WTC11 (cell line): ENCODE measurements around the gene ZNF57. TPM values are rescaled to one million over a fixed set of nuclear protein-coding genes. Genes with fewer than 3 reads are reported as not detected.

Experiments
- ATAC-seq: fragments of 200-7000 bp; cut with Tn5 transposase; 2 replicates; pipeline ENCODE4 v1.10.0; 2021; ENCODE audit warnings: mild to moderate bottlenecking, moderate library complexity
- CTCF ChIA-PET: fragments of 300-600 bp; sonication (Branson Sonifier 250); formaldehyde crosslinking; loops from one replicate; lab custom pipeline; 2021; ENCODE audit warnings: antibody characterized with exemption; lab: Charles Lee
- POLR2A ChIA-PET: fragments of 350-600 bp; sonication (Branson Sonifier 250); formaldehyde crosslinking; loops from one replicate; lab custom pipeline; 2021; ENCODE audit warnings: antibody characterized with exemption; lab: Charles Lee
- DNase-seq: peaks from one replicate; pipeline ENCODE4 v3.0.0; 2021; ENCODE audit warnings: low spot score
- H3K27ac Mint-ChIP-seq: 2 replicates; pipeline ENCODE4 v1.8.0; 2021; ENCODE audit warnings: mixed read lengths
- H3K27me3 Mint-ChIP-seq: 2 replicates; pipeline ENCODE4 v1.8.0; 2021; ENCODE audit warnings: low read depth, mild to moderate bottlenecking, moderate library complexity, mixed read lengths
- H3K36me3 Mint-ChIP-seq: 2 replicates; pipeline ENCODE4 v1.8.0; 2021; ENCODE audit warnings: mixed read lengths
- H3K4me1 Mint-ChIP-seq: 2 replicates; pipeline ENCODE4 v1.8.0; 2022; ENCODE audit warnings: mixed read lengths
- H3K4me3 Mint-ChIP-seq: 2 replicates; pipeline ENCODE4 v1.8.0; 2021; ENCODE audit warnings: mild to moderate bottlenecking, moderate library complexity, mixed read lengths
- H3K9me3 Mint-ChIP-seq: 2 replicates; pipeline ENCODE4 v1.8.0; 2021; ENCODE audit warnings: mixed read lengths
- ARID4B ChIP-seq: sonication (generic); formaldehyde crosslinking; IDR thresholded peaks from 2 replicates; pipeline ENCODE4 v1.8.0; 2023; ENCODE audit warnings: missing genetic modification reagents, mild to moderate bottlenecking, borderline replicate concordance
- ATF6 ChIP-seq: sonication (generic); formaldehyde crosslinking; IDR thresholded peaks from 2 replicates; pipeline ENCODE4 v1.8.1; 2023; ENCODE audit warnings: mild to moderate bottlenecking, missing genetic modification reagents
- ELF4 ChIP-seq: sonication (generic); formaldehyde crosslinking; IDR thresholded peaks from 2 replicates; pipeline ENCODE4 v1.8.1; 2022; ENCODE audit warnings: low read depth, mild to moderate bottlenecking, moderate library complexity, missing genetic modification reagents
- GABPB1 ChIP-seq: sonication (generic); formaldehyde crosslinking; IDR thresholded peaks from 2 replicates; pipeline ENCODE4 v1.8.1; 2023; ENCODE audit warnings: mild to moderate bottlenecking, missing genetic modification reagents
- HMGA2 ChIP-seq: fragments of 250-450 bp; sonication (Bioruptor Pico); IDR thresholded peaks from 2 replicates; pipeline ENCODE4 v1.4.0; 2021; ENCODE audit warnings: mild to moderate bottlenecking, moderate library complexity
- JUN ChIP-seq: sonication (generic); formaldehyde crosslinking; IDR thresholded peaks from 2 replicates; pipeline ENCODE4 v1.8.0; 2023; ENCODE audit warnings: mild to moderate bottlenecking, missing genetic modification reagents
- PRRX2 ChIP-seq: fragments of 250-450 bp; sonication (Bioruptor Pico); IDR thresholded peaks from 2 replicates; pipeline ENCODE4 v1.8.0; 2021; ENCODE audit warnings: mild to moderate bottlenecking
- RELA ChIP-seq: sonication (generic); formaldehyde crosslinking; IDR thresholded peaks from 2 replicates; pipeline ENCODE4 v1.8.1; 2022; ENCODE audit warnings: missing genetic modification reagents, mild to moderate bottlenecking, borderline replicate concordance
- ZBTB21 ChIP-seq: sonication (generic); formaldehyde crosslinking; IDR thresholded peaks from 2 replicates; pipeline ENCODE4 v1.8.1; 2023; ENCODE audit warnings: mild to moderate bottlenecking, missing genetic modification reagents, borderline replicate concordance
- total RNA-seq: library from RNA; stranded (reverse); gene quantifications from 3 replicates; pipeline ENCODE4 v1.2.3, GENCODE V29; 2021
- TF ChIP-seq, protein P1 (sequence below): sonication (generic); formaldehyde crosslinking; IDR thresholded peaks from 2 replicates; pipeline ENCODE4 v1.8.0; 2022; ENCODE audit warnings: mild to moderate bottlenecking, missing genetic modification reagents
- TF ChIP-seq, protein P2 (sequence below): fragments of 250-450 bp; sonication (Bioruptor Pico); conservative IDR thresholded peaks from 2 replicates; pipeline ENCODE4 v1.9.0; 2021; ENCODE audit warnings: mild to moderate bottlenecking

Gene ZNF57
- total RNA-seq, 1 experiment from 2014 or later: 8.9 TPM

- TF ChIP-seq, protein P1, sequence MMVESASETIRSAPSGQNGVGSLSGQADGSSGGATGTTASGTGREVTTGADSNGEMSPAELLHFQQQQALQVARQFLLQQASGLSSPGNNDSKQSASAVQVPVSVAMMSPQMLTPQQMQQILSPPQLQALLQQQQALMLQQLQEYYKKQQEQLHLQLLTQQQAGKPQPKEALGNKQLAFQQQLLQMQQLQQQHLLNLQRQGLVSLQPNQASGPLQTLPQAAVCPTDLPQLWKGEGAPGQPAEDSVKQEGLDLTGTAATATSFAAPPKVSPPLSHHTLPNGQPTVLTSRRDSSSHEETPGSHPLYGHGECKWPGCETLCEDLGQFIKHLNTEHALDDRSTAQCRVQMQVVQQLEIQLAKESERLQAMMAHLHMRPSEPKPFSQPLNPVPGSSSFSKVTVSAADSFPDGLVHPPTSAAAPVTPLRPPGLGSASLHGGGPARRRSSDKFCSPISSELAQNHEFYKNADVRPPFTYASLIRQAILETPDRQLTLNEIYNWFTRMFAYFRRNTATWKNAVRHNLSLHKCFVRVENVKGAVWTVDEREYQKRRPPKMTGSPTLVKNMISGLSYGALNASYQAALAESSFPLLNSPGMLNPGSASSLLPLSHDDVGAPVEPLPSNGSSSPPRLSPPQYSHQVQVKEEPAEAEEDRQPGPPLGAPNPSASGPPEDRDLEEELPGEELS (CRISPR knock-in tag): no peak
- TF ChIP-seq, all 79 proteins: peak for 0
Observed at GRCh38 chr19:2906631-2907195, 6.0 kb downstream of the ZNF57 start (continued).

GRCh38 chr19:2912306-2912705 lies 11.6 kb downstream of the ZNF57 start:
- no peaks in the 10 kb centered on the region for H3K27me3 Mint-ChIP-seq
- peaks cover 46% of the 10 kb centered on the region for H3K36me3 Mint-ChIP-seq
- no peaks in the 10 kb centered on the region for H3K4me1 Mint-ChIP-seq
- H3K4me3 Mint-ChIP-seq: no peak overlapping the region
- CTCF ChIA-PET: no interaction called here
- no peak overlapping the region for H3K27ac Mint-ChIP-seq
- peaks cover 35% of the 10 kb centered on the region for H3K9me3 Mint-ChIP-seq
- no peak for ATAC-seq
- TF ChIP-seq RELA (CRISPR knock-in tag): no peak
- no peak for TF ChIP-seq PRRX2 (CRISPR knock-in tag)
- no peak for TF ChIP-seq ELF4 (CRISPR knock-in tag)
- TF ChIP-seq, protein P1 (CRISPR knock-in tag): no peak
- TF ChIP-seq ZBTB21 (CRISPR knock-in tag): no peak
- POLR2A ChIA-PET: no interaction called here
- DNase-seq: no peak

GRCh38 chr19:2917275-2918184 lies 16.8 kb downstream of the ZNF57 start:
- DNase-seq: no peak
- H3K27ac Mint-ChIP-seq: no peak overlapping the region
- no peak overlapping the region for H3K4me3 Mint-ChIP-seq
- no peaks in the 10 kb centered on the region for H3K27me3 Mint-ChIP-seq
- peaks cover 55% of the 10 kb centered on the region for H3K36me3 Mint-ChIP-seq
- CTCF ChIA-PET: no interaction called here
- POLR2A ChIA-PET: no interaction called here
- H3K4me1 Mint-ChIP-seq: no peaks in the 10 kb centered on the region
- no peak for TF ChIP-seq ARID4B (CRISPR knock-in tag)
- TF ChIP-seq JUN: no peak
- TF ChIP-seq, protein P2, sequence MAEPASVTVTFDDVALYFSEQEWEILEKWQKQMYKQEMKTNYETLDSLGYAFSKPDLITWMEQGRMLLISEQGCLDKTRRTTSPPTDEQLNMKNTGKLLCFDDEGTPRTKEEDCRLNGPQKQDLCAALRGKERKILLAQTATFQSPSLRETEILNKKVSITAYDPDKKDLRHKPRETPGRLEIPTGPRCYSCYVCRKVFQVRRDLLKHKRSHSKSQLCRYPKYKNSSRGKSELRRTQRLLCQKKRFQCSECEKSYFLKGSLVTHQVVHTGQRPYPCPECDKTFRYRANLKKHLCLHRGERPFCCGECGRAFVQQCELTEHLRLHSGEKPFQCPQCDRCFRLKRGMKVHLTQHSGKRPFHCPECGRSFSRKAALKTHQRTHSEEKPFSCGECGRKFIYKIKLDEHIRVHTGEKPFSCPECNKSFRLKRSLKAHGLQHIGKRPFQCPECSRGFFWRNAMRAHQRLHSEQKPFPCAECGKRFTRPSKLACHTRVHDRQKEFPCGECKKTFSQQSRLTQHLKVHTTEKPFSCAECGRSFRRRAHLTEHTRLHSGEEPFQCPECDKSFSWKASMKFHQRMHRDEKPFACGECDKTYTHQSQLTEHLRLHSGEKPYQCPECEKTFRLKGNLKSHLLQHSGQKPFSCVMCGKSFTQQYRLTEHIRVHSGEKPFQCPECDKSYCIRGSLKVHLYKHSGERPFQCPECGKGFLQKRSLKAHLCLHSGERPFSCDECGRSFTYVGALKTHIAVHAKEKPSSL (CRISPR knock-in tag): no peak
- no peak for TF ChIP-seq HMGA2 (CRISPR knock-in tag)
- no peak for TF ChIP-seq GABPB1 (CRISPR knock-in tag)
- TF ChIP-seq ATF6 (CRISPR knock-in tag): no peak
- H3K9me3 Mint-ChIP-seq: peaks cover 29% of the 10 kb centered on the region
- ATAC-seq: no peak
